Endothelial cell of umbilical vein (primary cell): ENCODE results near the gene TTF2.

Experiments
- EZH2 ChIP-seq: IDR thresholded peaks from 2 replicates; pipeline ENCODE4 v1.6.1; 2012; ENCODE audit warnings: borderline replicate concordance, low read depth, mild to moderate bottlenecking, moderate library complexity, low read length, inconsistent platforms; ENCODE audit not compliant: severe bottlenecking
- FOS ChIP-seq: IDR thresholded peaks from 2 replicates; pipeline ENCODE4 v1.6.1; 2011; ENCODE audit warnings: mild to moderate bottlenecking, low read length, moderate library complexity, borderline replicate concordance; ENCODE audit not compliant: insufficient read depth
- MYC ChIP-seq: IDR thresholded peaks from one replicate; pipeline ENCODE4 v1.6.1; 2011; ENCODE audit warnings: mild to moderate bottlenecking, low read depth, low read length
- POLR2AphosphoS5 ChIP-seq: IDR thresholded peaks from 2 replicates; pipeline ENCODE4 v1.6.1; 2012; ENCODE audit warnings: low read depth, mild to moderate bottlenecking, control low read depth, low read length, moderate library complexity; ENCODE audit not compliant: insufficient read depth
- TF ChIP-seq, protein P1 (sequence below), 2 donors: IDR thresholded peaks; 1 replicate in 1 of 2; 2 replicates in 1 of 2; pipeline ENCODE4 v1.5.1; 2011; ENCODE audit warnings: low read length in 2 of 2, mild to moderate bottlenecking in 2 of 2, moderate library complexity in 2 of 2, control low read depth in 1 of 2, inconsistent platforms in 1 of 2, low read depth in 1 of 2; ENCODE audit not compliant: insufficient read depth in 1 of 2; ENCODE audit errors: extremely low read depth in 1 of 2

GRCh38 chr1:117130526-117130925 is 70.4 kb downstream of the TTF2 start:
- TF ChIP-seq, protein P1, sequence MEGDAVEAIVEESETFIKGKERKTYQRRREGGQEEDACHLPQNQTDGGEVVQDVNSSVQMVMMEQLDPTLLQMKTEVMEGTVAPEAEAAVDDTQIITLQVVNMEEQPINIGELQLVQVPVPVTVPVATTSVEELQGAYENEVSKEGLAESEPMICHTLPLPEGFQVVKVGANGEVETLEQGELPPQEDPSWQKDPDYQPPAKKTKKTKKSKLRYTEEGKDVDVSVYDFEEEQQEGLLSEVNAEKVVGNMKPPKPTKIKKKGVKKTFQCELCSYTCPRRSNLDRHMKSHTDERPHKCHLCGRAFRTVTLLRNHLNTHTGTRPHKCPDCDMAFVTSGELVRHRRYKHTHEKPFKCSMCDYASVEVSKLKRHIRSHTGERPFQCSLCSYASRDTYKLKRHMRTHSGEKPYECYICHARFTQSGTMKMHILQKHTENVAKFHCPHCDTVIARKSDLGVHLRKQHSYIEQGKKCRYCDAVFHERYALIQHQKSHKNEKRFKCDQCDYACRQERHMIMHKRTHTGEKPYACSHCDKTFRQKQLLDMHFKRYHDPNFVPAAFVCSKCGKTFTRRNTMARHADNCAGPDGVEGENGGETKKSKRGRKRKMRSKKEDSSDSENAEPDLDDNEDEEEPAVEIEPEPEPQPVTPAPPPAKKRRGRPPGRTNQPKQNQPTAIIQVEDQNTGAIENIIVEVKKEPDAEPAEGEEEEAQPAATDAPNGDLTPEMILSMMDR (IDR thresholded peaks at IDR 0.05; ENCODE audit: extremely low read depth in 1 of 2, insufficient read depth in 1 of 2, low read depth in 1 of 2, low read length in 2 of 2): no peak
- TF ChIP-seq EZH2 (no peak), FOS (no peak), POLR2AphosphoS5 (no peak), MYC (no peak)
